ENCODE measurements around the gene DOK6.
A peak's percentile ranks its signal among the peaks of the same experiment; 100 is the strongest.
"Not testable (repeated sequence)": the region's sequence is repeated elsewhere in the genome, so short reads cannot be mapped to it uniquely, and the experiment has no call there.

Gene DOK6

DNA sequence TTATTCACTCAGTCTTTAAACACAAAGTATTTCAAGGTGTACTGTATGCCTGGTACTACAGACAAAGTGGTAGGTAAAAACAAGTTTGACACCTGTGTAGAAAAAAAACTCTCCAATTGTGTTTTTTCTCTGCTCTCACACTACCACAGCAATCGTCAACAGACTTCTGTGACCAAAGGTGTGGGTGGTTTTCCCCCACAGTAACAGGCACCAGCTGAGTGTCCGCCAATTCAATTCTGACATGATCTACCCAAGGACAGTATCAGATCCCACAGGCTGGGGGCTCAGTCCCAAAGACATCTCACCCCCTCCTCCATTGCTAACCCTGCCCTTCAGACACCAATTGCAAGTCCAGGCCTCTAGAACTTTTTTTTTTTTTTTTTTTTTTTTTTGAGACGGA is 475.8 kb downstream of the DOK6 start:
- Histone ChIP-seq H3K23ac (ENCODE audit: low read length in 2 of 2) (no peak overlapping the region), H3K27ac (ENCODE audit: low read length, poor library complexity, severe bottlenecking) (no peak overlapping the region), H2BK15ac (ENCODE audit: low read depth, poor library complexity, severe bottlenecking) (no peak overlapping the region), H3K4me3 (ENCODE audit: insufficient read depth in 1 of 2, low read depth in 1 of 2, low read length in 2 of 2) (no peak overlapping the region), H3K4me2 (ENCODE audit: low read length, poor library complexity, severe bottlenecking) (no peak overlapping the region), H3K4ac (ENCODE audit: low read depth in 1 of 2, low read length in 2 of 2) (no peak overlapping the region), H3K27me3 (ENCODE audit: control insufficient read depth in 1 of 2, insufficient read depth in 1 of 2, low read length in 2 of 2) (no peaks in the 10 kb centered on the region), H2BK120ac (ENCODE audit: low read depth, low read length) (no peak overlapping the region), H2AFZ (ENCODE audit: low read depth, low read length) (no peak overlapping the region), H3K9ac (ENCODE audit: low read length) (no peak overlapping the region), H4K91ac (ENCODE audit: low read length) (no peak overlapping the region), H3K9me3 (ENCODE audit: control insufficient read depth, low read length) (no peaks in the 10 kb centered on the region), H3K4me1 (ENCODE audit: control insufficient read depth, insufficient read depth, low read depth, low read length) (peaks cover 3% of the 10 kb centered on the region), H3K79me1 (replicated peaks; ENCODE audit: low read length, poor library complexity, severe bottlenecking) (no peaks in the 10 kb centered on the region), H2AK5ac (ENCODE audit: low read length, severe bottlenecking) (peak overlapping the region; percentile 82), H3K18ac (ENCODE audit: low read depth in 1 of 2, low read length in 2 of 2) (no peak overlapping the region), H4K8ac (ENCODE audit: low read length) (no peak overlapping the region), H2BK12ac (ENCODE audit: low read length in 2 of 2) (no peak overlapping the region), H3K36me3 (ENCODE audit: control insufficient read depth in 1 of 2, insufficient read depth in 2 of 2, low read depth in 1 of 2, low read length in 2 of 2) (no peaks in the 10 kb centered on the region), H2BK5ac (ENCODE audit: low read depth, low read length, poor library complexity, severe bottlenecking) (no peak overlapping the region), H3K14ac (ENCODE audit: low read length in 2 of 2) (no peak overlapping the region)
- 94% methylated on average over 2 of the region's 3 CpGs for WGBS
- DNase-seq = no peak

DNA sequence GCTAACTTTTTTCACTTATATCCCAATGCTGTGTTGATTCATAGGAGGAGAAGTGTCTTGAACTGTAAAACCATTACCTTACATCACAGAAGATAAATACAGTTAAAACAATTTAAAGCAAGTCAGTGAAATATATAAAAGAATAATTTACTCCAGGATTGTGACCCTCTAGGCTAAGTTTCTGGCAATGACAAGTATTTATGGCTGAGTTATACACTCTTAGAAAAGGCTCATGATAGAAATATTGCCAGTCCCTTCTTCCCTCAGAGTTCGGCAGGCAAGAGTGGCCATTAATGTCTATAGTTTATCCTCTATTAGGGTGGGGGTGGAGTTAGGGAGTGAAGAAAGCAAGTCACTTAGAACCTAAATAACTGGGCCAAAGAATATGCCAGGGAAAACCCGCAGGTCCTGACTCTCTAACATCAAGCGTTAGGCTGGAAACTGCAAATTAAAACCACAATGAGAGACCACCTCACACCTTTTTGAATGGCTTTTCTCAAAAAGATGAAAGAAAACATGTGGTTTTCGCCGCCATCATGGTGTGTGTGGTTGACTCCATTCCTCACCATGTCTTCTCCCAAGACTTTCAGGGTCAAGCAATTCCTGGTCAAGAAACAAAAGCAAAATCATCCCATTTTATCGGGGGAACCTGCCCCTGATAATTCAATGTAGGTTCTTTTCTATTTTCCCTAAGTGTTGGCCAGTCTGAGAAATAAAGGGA is 477.7 kb downstream of the DOK6 start:
- Histone ChIP-seq H3K18ac (ENCODE audit: low read depth in 1 of 2, low read length in 2 of 2) (no peak overlapping the region), H3K4me1 (ENCODE audit: control insufficient read depth, insufficient read depth, low read depth, low read length) (peaks cover 3% of the 10 kb centered on the region), H3K23ac (ENCODE audit: low read length in 2 of 2) (no peak overlapping the region), H2AK5ac (ENCODE audit: low read length, severe bottlenecking) (peak overlapping the region; percentile 31), H3K9ac (ENCODE audit: low read length) (no peak overlapping the region), H3K36me3 (ENCODE audit: control insufficient read depth in 1 of 2, insufficient read depth in 2 of 2, low read depth in 1 of 2, low read length in 2 of 2) (no peaks in the 10 kb centered on the region), H3K4me2 (ENCODE audit: low read length, poor library complexity, severe bottlenecking) (no peak overlapping the region), H2BK120ac (ENCODE audit: low read depth, low read length) (no peak overlapping the region), H4K8ac (ENCODE audit: low read length) (no peak overlapping the region), H3K27me3 (ENCODE audit: control insufficient read depth in 1 of 2, insufficient read depth in 1 of 2, low read length in 2 of 2) (no peaks in the 10 kb centered on the region), H2BK12ac (ENCODE audit: low read length in 2 of 2) (no peak overlapping the region), H2BK5ac (ENCODE audit: low read depth, low read length, poor library complexity, severe bottlenecking) (no peak overlapping the region), H4K91ac (ENCODE audit: low read length) (no peak overlapping the region), H2AFZ (ENCODE audit: low read depth, low read length) (no peak overlapping the region), H2BK15ac (ENCODE audit: low read depth, poor library complexity, severe bottlenecking) (no peak overlapping the region), H3K27ac (ENCODE audit: low read length, poor library complexity, severe bottlenecking) (peak overlapping the region; percentile 33), H3K9me3 (ENCODE audit: control insufficient read depth, low read length) (no peaks in the 10 kb centered on the region), H3K79me1 (replicated peaks; ENCODE audit: low read length, poor library complexity, severe bottlenecking) (no peaks in the 10 kb centered on the region), H3K14ac (ENCODE audit: low read length in 2 of 2) (no peak overlapping the region), H3K4ac (ENCODE audit: low read depth in 1 of 2, low read length in 2 of 2) (no peak overlapping the region), H3K4me3 (ENCODE audit: insufficient read depth in 1 of 2, low read depth in 1 of 2, low read length in 2 of 2) (no peak overlapping the region)
- WGBS = 87% methylated on average over 6 of the region's 6 CpGs
- no peak for DNase-seq

DNA sequence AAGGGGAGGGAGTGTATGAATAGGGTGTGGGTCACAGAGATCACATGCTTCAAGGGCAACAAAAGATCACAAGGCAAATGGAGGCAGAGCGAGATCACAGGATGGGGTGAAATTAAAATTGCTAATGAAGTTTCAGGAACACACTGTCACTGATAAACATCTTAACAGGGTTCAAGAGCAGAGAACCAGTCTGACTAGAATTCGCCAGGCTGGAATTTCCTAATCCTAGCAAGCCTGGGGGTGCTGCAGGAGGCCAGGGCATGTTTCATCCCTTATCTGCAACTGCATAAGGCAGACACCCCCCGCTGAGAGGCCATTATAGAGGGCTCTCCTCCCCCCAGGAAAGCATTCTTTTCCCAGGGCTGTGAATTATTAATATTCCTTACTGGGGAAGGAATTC is 478.4 kb downstream of the DOK6 start:
- WGBS = 100% methylated on average over 2 of the region's 3 CpGs
- not testable (repeated sequence) for H4K8ac ChIP-seq (ENCODE audit: low read length); H3K23ac ChIP-seq (ENCODE audit: low read length in 2 of 2); H3K4me2 ChIP-seq (ENCODE audit: low read length, poor library complexity, severe bottlenecking); H2BK15ac ChIP-seq (ENCODE audit: low read depth, poor library complexity, severe bottlenecking); H3K9me3 ChIP-seq (ENCODE audit: control insufficient read depth, low read length); H4K91ac ChIP-seq (ENCODE audit: low read length); H2BK12ac ChIP-seq (ENCODE audit: low read length in 2 of 2); H3K4me3 ChIP-seq (ENCODE audit: insufficient read depth in 1 of 2, low read depth in 1 of 2, low read length in 2 of 2); H3K4me1 ChIP-seq (ENCODE audit: control insufficient read depth, insufficient read depth, low read depth, low read length); H2BK5ac ChIP-seq (ENCODE audit: low read depth, low read length, poor library complexity, severe bottlenecking); H3K79me1 ChIP-seq (replicated peaks; ENCODE audit: low read length, poor library complexity, severe bottlenecking); H2AK5ac ChIP-seq (ENCODE audit: low read length, severe bottlenecking); H2AFZ ChIP-seq (ENCODE audit: low read depth, low read length); H3K27me3 ChIP-seq (ENCODE audit: control insufficient read depth in 1 of 2, insufficient read depth in 1 of 2, low read length in 2 of 2); H2BK120ac ChIP-seq (ENCODE audit: low read depth, low read length); DNase-seq; H3K18ac ChIP-seq (ENCODE audit: low read depth in 1 of 2, low read length in 2 of 2); H3K14ac ChIP-seq (ENCODE audit: low read length in 2 of 2); H3K4ac ChIP-seq (ENCODE audit: low read depth in 1 of 2, low read length in 2 of 2); H3K9ac ChIP-seq (ENCODE audit: low read length); H3K36me3 ChIP-seq (ENCODE audit: control insufficient read depth in 1 of 2, insufficient read depth in 2 of 2, low read depth in 1 of 2, low read length in 2 of 2)
- H3K27ac ChIP-seq (ENCODE audit: low read length, poor library complexity, severe bottlenecking) = peak overlapping the region; percentile 33

GRCh38 chr18:69880083-69880482 is 479.4 kb downstream of the DOK6 start:
- Histone ChIP-seq H3K36me3 (ENCODE audit: control insufficient read depth in 1 of 2, insufficient read depth in 2 of 2, low read depth in 1 of 2, low read length in 2 of 2) (no peaks in the 10 kb centered on the region), H2BK5ac (ENCODE audit: low read depth, low read length, poor library complexity, severe bottlenecking) (no peak overlapping the region), H3K27me3 (ENCODE audit: control insufficient read depth in 1 of 2, insufficient read depth in 1 of 2, low read length in 2 of 2) (no peaks in the 10 kb centered on the region), H4K8ac (ENCODE audit: low read length) (no peak overlapping the region), H3K14ac (ENCODE audit: low read length in 2 of 2) (no peak overlapping the region), H4K91ac (ENCODE audit: low read length) (no peak overlapping the region), H2AK5ac (ENCODE audit: low read length, severe bottlenecking) (no peak overlapping the region), H3K4me1 (ENCODE audit: control insufficient read depth, insufficient read depth, low read depth, low read length) (peaks cover 6% of the 10 kb centered on the region), H3K9me3 (ENCODE audit: control insufficient read depth, low read length) (no peaks in the 10 kb centered on the region), H2BK12ac (ENCODE audit: low read length in 2 of 2) (no peak overlapping the region), H2BK120ac (ENCODE audit: low read depth, low read length) (no peak overlapping the region), H3K4ac (ENCODE audit: low read depth in 1 of 2, low read length in 2 of 2) (no peak overlapping the region), H3K4me3 (ENCODE audit: insufficient read depth in 1 of 2, low read depth in 1 of 2, low read length in 2 of 2) (no peak overlapping the region), H2AFZ (ENCODE audit: low read depth, low read length) (no peak overlapping the region), H3K18ac (ENCODE audit: low read depth in 1 of 2, low read length in 2 of 2) (no peak overlapping the region), H2BK15ac (ENCODE audit: low read depth, poor library complexity, severe bottlenecking) (no peak overlapping the region), H3K9ac (ENCODE audit: low read length) (no peak overlapping the region), H3K79me1 (replicated peaks; ENCODE audit: low read length, poor library complexity, severe bottlenecking) (no peaks in the 10 kb centered on the region), H3K4me2 (ENCODE audit: low read length, poor library complexity, severe bottlenecking) (no peak overlapping the region), H3K27ac (ENCODE audit: low read length, poor library complexity, severe bottlenecking) (no peak overlapping the region), H3K23ac (ENCODE audit: low read length in 2 of 2) (no peak overlapping the region)
- DNase-seq = no peak
- 96% methylated on average over 2 of the region's 3 CpGs for WGBS
